Kidney (tissue), 14 donors: ENCODE measurements around the gene PCSK9. TPM values are rescaled to one million over a fixed set of nuclear protein-coding genes. Genes with fewer than 3 reads are reported as not detected.

Experiments
- DNase-seq, 5 donors: peaks; one replicate each; pipeline ENCODE4 v3.0.0-alpha.2; 2013 to 2020
- FAIRE-seq: peaks from 2 replicates; lab custom pipeline; 2012; peaks lifted over from hg19 to GRCh38; lab: Jason Lieb, UNC
- H3K27ac ChIP-seq, 2 donors: one replicate each; pipeline ENCODE4 v1.7.0; 2013; ENCODE audit warnings: low read depth in 2 of 2, low read length in 2 of 2, inconsistent platforms in 1 of 2
- H3K27me3 ChIP-seq: one replicate; pipeline ENCODE4 v1.7.1; 2013; ENCODE audit warnings: low read length, inconsistent platforms; ENCODE audit not compliant: control insufficient read depth, insufficient read depth
- H3K36me3 ChIP-seq, 3 donors: one replicate each; pipeline versions ENCODE4 v1.7.0 to v1.7.1; 2013; ENCODE audit warnings: low read length in 3 of 3, control low read depth in 1 of 3, inconsistent platforms in 1 of 3; ENCODE audit not compliant: insufficient read depth in 3 of 3, control insufficient read depth in 2 of 3
- H3K4me1 ChIP-seq, 3 donors: one replicate each; pipeline versions ENCODE4 v1.7.0 to v1.7.1; 2013; ENCODE audit warnings: low read length in 3 of 3, inconsistent platforms in 1 of 3, low read depth in 1 of 3; ENCODE audit not compliant: control insufficient read depth in 2 of 3, insufficient read depth in 2 of 3
- H3K4me3 ChIP-seq, 3 donors: one replicate each; pipeline versions ENCODE4 v1.7.0 to v1.8.1; 2013; ENCODE audit warnings: low read length in 3 of 3, control low read depth in 1 of 3, inconsistent platforms in 1 of 3
- H3K9ac ChIP-seq, 3 donors: one replicate each; pipeline versions ENCODE4 v1.7.0 to v1.7.1; 2013; ENCODE audit warnings: low read length in 3 of 3, control low read depth in 1 of 3, inconsistent platforms in 1 of 3
- H3K9me3 ChIP-seq, 3 donors: one replicate each; pipeline versions ENCODE4 v1.7.0 to v1.7.1; 2013; ENCODE audit warnings: low read length in 3 of 3, control low read depth in 1 of 3, inconsistent platforms in 1 of 3; ENCODE audit not compliant: control insufficient read depth in 2 of 3, insufficient read depth in 1 of 3
- intact Hi-C: fragments of 100-400 bp; cut with DNase I; formaldehyde crosslinking; loops from one replicate; pipeline ENCODE4 v1.11.1; 2022
- polyA plus RNA-seq: library from polyadenylated mRNA; stranded (reverse); fragments of 350-450 nt; fragmentation: Illumina TruSeq; extraction: RNeasy Lipid Tissue Mini Kit (QIAGEN cat#74804); gene quantifications from one replicate; pipeline ENCODE4 v1.2.3, GENCODE V29; 2014; ENCODE audit warnings: low read depth, low replicate concordance; ENCODE audit not compliant: insufficient read depth
- total RNA-seq: library from RNA; stranded (reverse); fragmentation: NEBNext Ultra II Directional; extraction: Animal tissue kit (Norgen Biotek cat#: 25700); gene quantifications from one replicate; pipeline ENCODE4 v1.2.1, GENCODE V29; 2021
- TF ChIP-seq, protein P1 (sequence below): IDR thresholded peaks from 3 replicates; pipeline ENCODE4 v1.5.1; 2012; ENCODE audit warnings: mild to moderate bottlenecking, moderate library complexity, borderline replicate concordance; ENCODE audit not compliant: insufficient read depth; ENCODE audit errors: extremely low read depth
- donor health status: control.
- donor health status: control.
- donor health status: control.
- donor health status: control.
- donor health status: control.
- donor health status: DM: yes; HTN: yes; CAD: no.
- donor health status: Normal renal cell carcinoma (clear cell type).

Gene PCSK9
- total and polyA plus RNA-seq, 2 donors from 2014 or later = 0.13 to 0.28 TPM

DNA sequence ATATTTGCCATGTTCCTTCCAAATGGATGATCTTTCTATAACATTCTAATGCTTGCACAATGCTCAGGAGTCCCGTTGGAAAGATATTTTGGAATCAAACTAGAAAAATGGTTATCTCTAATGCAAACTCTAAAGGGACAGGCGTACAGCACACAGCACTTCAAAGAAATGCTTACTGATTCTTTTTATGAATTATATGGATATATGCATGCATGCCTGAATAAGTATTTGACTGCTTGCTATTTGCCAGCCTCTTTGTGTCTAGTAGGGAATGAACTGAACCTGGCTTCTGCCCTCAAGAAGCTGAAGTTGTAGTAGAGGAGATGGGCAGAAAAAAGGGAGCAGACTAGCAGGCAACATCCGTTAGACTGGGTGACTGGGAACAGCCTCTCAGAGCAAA is 48.1 kb downstream of the PCSK9 start:
- intact Hi-C loops = no loop called here
- TF ChIP-seq, protein P1, sequence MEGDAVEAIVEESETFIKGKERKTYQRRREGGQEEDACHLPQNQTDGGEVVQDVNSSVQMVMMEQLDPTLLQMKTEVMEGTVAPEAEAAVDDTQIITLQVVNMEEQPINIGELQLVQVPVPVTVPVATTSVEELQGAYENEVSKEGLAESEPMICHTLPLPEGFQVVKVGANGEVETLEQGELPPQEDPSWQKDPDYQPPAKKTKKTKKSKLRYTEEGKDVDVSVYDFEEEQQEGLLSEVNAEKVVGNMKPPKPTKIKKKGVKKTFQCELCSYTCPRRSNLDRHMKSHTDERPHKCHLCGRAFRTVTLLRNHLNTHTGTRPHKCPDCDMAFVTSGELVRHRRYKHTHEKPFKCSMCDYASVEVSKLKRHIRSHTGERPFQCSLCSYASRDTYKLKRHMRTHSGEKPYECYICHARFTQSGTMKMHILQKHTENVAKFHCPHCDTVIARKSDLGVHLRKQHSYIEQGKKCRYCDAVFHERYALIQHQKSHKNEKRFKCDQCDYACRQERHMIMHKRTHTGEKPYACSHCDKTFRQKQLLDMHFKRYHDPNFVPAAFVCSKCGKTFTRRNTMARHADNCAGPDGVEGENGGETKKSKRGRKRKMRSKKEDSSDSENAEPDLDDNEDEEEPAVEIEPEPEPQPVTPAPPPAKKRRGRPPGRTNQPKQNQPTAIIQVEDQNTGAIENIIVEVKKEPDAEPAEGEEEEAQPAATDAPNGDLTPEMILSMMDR = no peak
- no peaks in the 10 kb centered on the region for H3K9me3 ChIP-seq
- H3K4me3 ChIP-seq = no peak overlapping the region
- H3K9ac ChIP-seq = no peak overlapping the region
- peaks cover 6 to 87% (median 54%) of the 10 kb centered on the region in 3 donors for H3K36me3 ChIP-seq
- H3K27ac ChIP-seq = no peak overlapping the region
- DNase-seq (no peak), FAIRE-seq (no peak)
- H3K27me3 ChIP-seq = no peaks in the 10 kb centered on the region
- H3K4me1 ChIP-seq = no peaks in the 10 kb centered on the region

DNA sequence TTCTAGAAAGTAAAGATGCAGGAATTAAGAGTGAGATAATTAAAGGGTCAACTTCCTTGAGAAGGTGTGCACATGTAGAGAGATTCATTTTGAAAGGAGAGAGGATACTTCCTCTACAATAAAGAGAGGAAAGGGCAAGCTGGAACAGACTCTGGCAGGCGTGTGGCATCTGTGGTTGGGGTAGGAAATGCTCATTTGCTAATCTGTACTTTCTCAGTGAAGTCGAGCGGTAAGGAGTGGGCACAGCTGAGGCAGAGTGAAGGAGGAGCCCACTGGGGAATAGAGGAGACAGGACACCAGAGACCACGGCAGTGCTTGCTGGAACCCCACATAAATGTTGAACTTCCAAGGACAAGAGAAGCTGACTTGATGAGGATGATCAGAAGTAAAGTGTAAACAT is 49.1 kb downstream of the PCSK9 start:
- Histone ChIP-seq H3K9me3 (no peaks in the 10 kb centered on the region), H3K27ac (no peak overlapping the region), H3K4me1 (no peaks in the 10 kb centered on the region), H3K9ac (no peak overlapping the region), H3K36me3 (peaks cover 8 to 84% (median 55%) of the 10 kb centered on the region in 3 donors), H3K27me3 (no peaks in the 10 kb centered on the region), H3K4me3 (no peak overlapping the region)
- intact Hi-C loops = no loop called here
- no peak for FAIRE-seq
- DNase-seq = no peak
- TF ChIP-seq, protein P1 = no peak

DNA sequence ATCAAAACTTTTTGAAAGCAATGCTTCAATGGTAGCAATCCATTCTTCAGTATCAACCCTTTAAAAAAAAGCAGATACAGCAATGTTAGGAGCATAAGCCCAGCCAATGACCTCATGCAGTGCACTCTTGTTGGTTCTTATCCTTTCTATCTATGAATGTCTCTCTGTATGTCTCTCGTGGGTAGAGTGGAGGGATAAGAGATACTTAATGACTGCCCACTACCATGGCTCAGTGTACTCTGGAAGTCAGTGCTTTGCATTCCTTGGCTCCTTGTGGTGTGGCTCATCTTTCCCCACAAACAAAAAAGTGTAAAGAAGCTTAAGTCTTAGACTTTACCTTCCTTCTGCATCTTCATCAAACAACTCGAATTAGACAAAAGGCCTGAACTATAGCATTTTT is 50.3 kb downstream of the PCSK9 start:
- TF ChIP-seq, protein P1 = no peak
- FAIRE-seq (no peak), DNase-seq (no peak)
- H3K9me3 ChIP-seq = no peaks in the 10 kb centered on the region
- no peak overlapping the region for H3K9ac ChIP-seq
- no peaks in the 10 kb centered on the region for H3K27me3 ChIP-seq
- no peak overlapping the region for H3K27ac ChIP-seq
- H3K36me3 ChIP-seq = peaks cover 10 to 77% (median 57%) of the 10 kb centered on the region in 3 donors
- intact Hi-C loops = no loop called here
- no peak overlapping the region for H3K4me3 ChIP-seq
- no peaks in the 10 kb centered on the region for H3K4me1 ChIP-seq

DNA sequence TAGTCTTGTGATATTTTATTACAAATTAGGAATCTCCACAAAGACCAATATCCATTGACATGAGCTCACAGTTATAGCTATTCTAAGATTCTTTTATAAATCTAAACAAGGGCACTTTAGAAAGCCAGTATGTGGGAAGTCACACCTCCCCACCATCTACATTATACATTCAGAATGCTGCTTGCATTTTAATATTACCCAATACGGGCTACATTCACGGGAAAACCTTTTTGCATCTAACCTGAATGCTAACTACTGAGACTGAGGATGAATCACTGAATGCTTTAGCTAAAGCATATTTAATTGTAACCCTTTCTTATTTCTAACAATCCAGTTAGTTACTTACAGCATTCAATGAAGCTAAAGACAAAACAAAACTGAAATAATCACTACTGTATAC is 53.1 kb downstream of the PCSK9 start:
- Histone ChIP-seq H3K4me3 (no peak overlapping the region), H3K4me1 (no peaks in the 10 kb centered on the region), H3K36me3 (peaks cover 10 to 74% (median 54%) of the 10 kb centered on the region in 3 donors), H3K27ac (no peak overlapping the region), H3K9ac (no peak overlapping the region), H3K27me3 (no peaks in the 10 kb centered on the region), H3K9me3 (no peaks in the 10 kb centered on the region)
- intact Hi-C loops = no loop called here
- no peak for FAIRE-seq
- TF ChIP-seq, protein P1 = no peak
- no peak for DNase-seq
